Parathyroid adenoma (tissue), 2 donors: ENCODE results near the gene PIK3C2A.
A peak's percentile ranks its signal among the peaks of the same experiment; 100 is the strongest.

ENCODE experiments used
- H2AFZ ChIP-seq: fragments of 300-600 bp; sonication (generic); one replicate; pipeline ENCODE4 v1.7.0; 2017; ENCODE audit warnings: antibody characterized with exemption, mild to moderate bottlenecking
- H3K27ac ChIP-seq: fragments of 300-600 bp; sonication (generic); one replicate; pipeline ENCODE4 v1.7.0; 2017
- H3K27me3 ChIP-seq: fragments of 300-600 bp; sonication (generic); one replicate; pipeline ENCODE4 v1.7.0; 2017; ENCODE audit warnings: low read length; ENCODE audit not compliant: control insufficient read depth, insufficient read depth
- H3K36me3 ChIP-seq: fragments of 300-600 bp; sonication (generic); one replicate; pipeline ENCODE4 v1.7.0; 2017; ENCODE audit warnings: low read length; ENCODE audit not compliant: control insufficient read depth, insufficient read depth
- H3K4me1 ChIP-seq: fragments of 300-600 bp; sonication (generic); one replicate; pipeline ENCODE4 v1.7.0; 2017; ENCODE audit warnings: control low read depth
- H3K4me2 ChIP-seq: fragments of 300-600 bp; sonication (generic); one replicate; pipeline ENCODE4 v1.7.0; 2017; ENCODE audit warnings: low read length
- H3K4me3 ChIP-seq: fragments of 300-600 bp; sonication (generic); one replicate; pipeline ENCODE4 v1.7.0; 2017; ENCODE audit warnings: low read depth, low read length
- H3K79me2 ChIP-seq: fragments of 300-600 bp; sonication (generic); one replicate; pipeline ENCODE4 v1.7.0; 2017; ENCODE audit warnings: control low read depth
- H3K9ac ChIP-seq: fragments of 300-600 bp; sonication (generic); one replicate; pipeline ENCODE4 v1.7.0; 2017; ENCODE audit warnings: mild to moderate bottlenecking
- H3K9me3 ChIP-seq: fragments of 300-600 bp; sonication (generic); one replicate; pipeline ENCODE4 v1.7.0; 2017; ENCODE audit warnings: low read length; ENCODE audit not compliant: control insufficient read depth
- TF ChIP-seq, protein P1 (sequence below): fragments of 300-600 bp; sonication (generic); IDR thresholded peaks from one replicate; pipeline ENCODE4 v1.7.0; 2017; ENCODE audit warnings: antibody characterized with exemption, mild to moderate bottlenecking
- donor health status: primary hyperparathyroidism.

PIK3C2A gene

DNA sequence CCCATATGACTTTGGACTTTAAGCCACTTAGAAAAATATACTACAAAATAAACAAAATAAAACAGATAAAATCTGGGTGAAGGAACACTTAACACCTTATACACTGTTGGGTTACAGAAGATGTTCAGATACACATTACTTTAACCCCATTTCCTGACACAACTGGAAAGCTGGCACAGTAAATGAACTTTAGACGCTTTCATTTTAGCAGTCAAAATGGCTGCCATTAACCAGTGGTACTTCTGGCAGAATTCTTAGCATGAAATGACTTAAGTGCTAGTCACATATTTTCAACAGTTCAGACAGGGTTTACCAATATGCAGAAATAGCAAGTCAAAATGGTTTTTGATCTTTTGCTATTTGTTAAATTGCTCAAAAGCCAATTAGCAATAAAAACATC lies 37.9 kb downstream of the PIK3C2A start:
- no peaks in the 10 kb centered on the region for H3K9me3 ChIP-seq
- peaks cover 11% of the 10 kb centered on the region for H3K79me2 ChIP-seq
- no peaks in the 10 kb centered on the region for H3K36me3 ChIP-seq
- peaks cover 9% of the 10 kb centered on the region for H3K4me1 ChIP-seq
- H3K4me2 ChIP-seq = no peak overlapping the region
- no peaks in the 10 kb centered on the region for H3K27me3 ChIP-seq
- TF ChIP-seq, protein P1, sequence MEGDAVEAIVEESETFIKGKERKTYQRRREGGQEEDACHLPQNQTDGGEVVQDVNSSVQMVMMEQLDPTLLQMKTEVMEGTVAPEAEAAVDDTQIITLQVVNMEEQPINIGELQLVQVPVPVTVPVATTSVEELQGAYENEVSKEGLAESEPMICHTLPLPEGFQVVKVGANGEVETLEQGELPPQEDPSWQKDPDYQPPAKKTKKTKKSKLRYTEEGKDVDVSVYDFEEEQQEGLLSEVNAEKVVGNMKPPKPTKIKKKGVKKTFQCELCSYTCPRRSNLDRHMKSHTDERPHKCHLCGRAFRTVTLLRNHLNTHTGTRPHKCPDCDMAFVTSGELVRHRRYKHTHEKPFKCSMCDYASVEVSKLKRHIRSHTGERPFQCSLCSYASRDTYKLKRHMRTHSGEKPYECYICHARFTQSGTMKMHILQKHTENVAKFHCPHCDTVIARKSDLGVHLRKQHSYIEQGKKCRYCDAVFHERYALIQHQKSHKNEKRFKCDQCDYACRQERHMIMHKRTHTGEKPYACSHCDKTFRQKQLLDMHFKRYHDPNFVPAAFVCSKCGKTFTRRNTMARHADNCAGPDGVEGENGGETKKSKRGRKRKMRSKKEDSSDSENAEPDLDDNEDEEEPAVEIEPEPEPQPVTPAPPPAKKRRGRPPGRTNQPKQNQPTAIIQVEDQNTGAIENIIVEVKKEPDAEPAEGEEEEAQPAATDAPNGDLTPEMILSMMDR = no peak
- no peak overlapping the region for H3K27ac ChIP-seq
- H3K9ac ChIP-seq = no peak overlapping the region
- no peak overlapping the region for H3K4me3 ChIP-seq
- H2AFZ ChIP-seq = no peak overlapping the region

GRCh38 chr11:17165247-17165890 lies 42.4 kb downstream of the PIK3C2A start:
- Histone ChIP-seq H3K9ac (no peak overlapping the region), H3K27ac (peak overlapping the region; percentile 11), H3K4me3 (no peak overlapping the region), H3K4me2 (no peak overlapping the region), H3K4me1 (peaks cover 4% of the 10 kb centered on the region), H2AFZ (no peak overlapping the region), H3K36me3 (no peaks in the 10 kb centered on the region), H3K9me3 (no peaks in the 10 kb centered on the region), H3K79me2 (peaks cover 10% of the 10 kb centered on the region), H3K27me3 (no peaks in the 10 kb centered on the region)
- TF ChIP-seq, protein P1 = no peak

DNA sequence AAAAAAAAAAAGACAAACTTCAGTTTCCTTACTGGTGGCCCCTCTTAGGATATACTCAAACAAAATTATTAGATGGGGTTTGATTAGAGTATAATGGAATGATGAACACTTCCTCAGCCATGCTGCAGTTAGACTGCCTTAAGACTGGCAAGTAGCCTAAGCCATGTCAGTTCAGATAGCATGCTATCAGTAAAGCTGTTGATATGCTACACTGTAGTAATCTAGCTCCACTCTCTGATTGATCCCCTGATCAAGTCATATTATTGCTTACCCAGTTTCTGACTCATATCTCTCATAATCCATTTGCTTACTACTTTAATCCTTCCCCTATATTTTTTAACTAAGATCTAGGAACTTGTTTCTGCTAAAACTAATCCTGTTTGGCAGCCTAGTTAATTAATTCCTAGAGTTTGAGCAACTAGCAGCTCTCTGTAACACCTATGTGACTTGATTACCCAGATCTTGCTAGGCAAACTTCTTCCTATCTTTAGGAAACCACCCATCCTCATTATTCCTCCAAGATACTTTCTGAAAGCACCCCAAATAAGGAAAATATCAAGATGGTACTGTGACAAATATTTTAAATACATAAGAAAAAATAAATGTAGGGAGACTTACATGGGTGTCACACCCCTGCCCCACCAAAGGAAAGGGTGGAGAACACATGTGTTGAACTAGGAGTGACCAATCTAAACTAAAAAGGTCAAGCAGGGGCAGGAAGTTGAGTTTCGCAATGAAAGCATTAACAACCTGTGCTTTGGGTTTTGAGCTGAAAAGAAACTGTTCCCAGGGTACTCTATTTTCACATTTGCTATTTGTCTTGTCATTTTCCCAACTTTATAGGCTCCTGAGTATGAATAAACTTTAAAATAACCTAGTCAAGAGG lies 43.2 kb downstream of the PIK3C2A start:
- H3K36me3 ChIP-seq = no peaks in the 10 kb centered on the region
- H3K79me2 ChIP-seq = peaks cover 10% of the 10 kb centered on the region
- H3K9ac ChIP-seq = no peak overlapping the region
- no peak overlapping the region for H3K4me3 ChIP-seq
- no peak overlapping the region for H2AFZ ChIP-seq
- no peak overlapping the region for H3K4me2 ChIP-seq
- no peaks in the 10 kb centered on the region for H3K9me3 ChIP-seq
- TF ChIP-seq, protein P1 = no peak
- H3K27ac ChIP-seq = peak overlapping the region; percentile 11
- H3K4me1 ChIP-seq = peaks cover 4% of the 10 kb centered on the region
- H3K27me3 ChIP-seq = no peaks in the 10 kb centered on the region

- TF ChIP-seq, protein P1 = no peak
- H3K4me1 ChIP-seq = peaks cover 2% of the 10 kb centered on the region
These were observed 44.0 kb downstream of the PIK3C2A start for GRCh38 chr11:17163736-17164135.

More at GRCh38 chr11:17163736-17164135, 44.0 kb downstream of the PIK3C2A start:
- Histone ChIP-seq H3K36me3 (no peaks in the 10 kb centered on the region), H2AFZ (no peak overlapping the region), H3K4me3 (no peak overlapping the region), H3K4me2 (no peak overlapping the region), H3K9me3 (no peaks in the 10 kb centered on the region), H3K9ac (no peak overlapping the region), H3K27ac (no peak overlapping the region), H3K27me3 (no peaks in the 10 kb centered on the region), H3K79me2 (peaks cover 10% of the 10 kb centered on the region)
